GM12878 (cell line): ENCODE results near the gene CPO. TPM values are rescaled to one million over a fixed set of nuclear protein-coding genes. Genes with fewer than 3 reads are reported as not detected.

Experiments used
- ATAC-seq: fragments of 200-7000 bp; cut with Tn5 transposase; 3 replicates; pipeline ENCODE4 v1.9.1; 2020; ENCODE audit warnings: mild to moderate bottlenecking, moderate library complexity
- BruUV-seq: library from RNA; stranded (reverse); fragments of 400-500 nt; replicated peaks from 2 replicates; lab custom pipeline; 2021; lab: Mats Ljungman, UMichigan
- CTCF ChIA-PET: fragments of 300-600 bp; sonication (Branson Sonifier 250); formaldehyde crosslinking; extraction: SDS; loops from one replicate; lab custom pipeline; 2021; ENCODE audit warnings: inconsistent platforms; lab: Yijun Ruan, JAX
- POLR2A ChIA-PET: fragments of 350-600 bp; formaldehyde crosslinking; extraction: SDS; loops from one replicate; lab custom pipeline; 2021; ENCODE audit warnings: inconsistent platforms; lab: Charles Lee
- RAD21 ChIA-PET: fragments of 300-600 bp; sonication (Branson Sonifier 250); formaldehyde crosslinking; loops from one replicate; lab custom pipeline; 2023; ENCODE audit warnings: antibody characterized with exemption; ENCODE audit not compliant: unreplicated experiment; lab: Charles Lee
- SMC1A ChIA-PET: fragments of 300-600 bp; sonication (Branson Sonifier 250); formaldehyde crosslinking; loops from one replicate; lab custom pipeline; 2023; ENCODE audit not compliant: unreplicated experiment, uncharacterized antibody; lab: Charles Lee
- DNase-seq: peaks from one replicate; pipeline ENCODE4 v3.0.0-alpha.2; 2011; ENCODE audit warnings: low read depth, low spot score
- FAIRE-seq: peaks from 3 replicates; lab custom pipeline; 2011; peaks lifted over from hg19 to GRCh38; lab: Jason Lieb, UNC
- H2AFZ ChIP-seq: 2 replicates; pipeline ENCODE4 v1.6.0; 2011; ENCODE audit warnings: low read depth, low read length, control low read depth; ENCODE audit not compliant: control insufficient read depth
- H3K27ac ChIP-seq: 2 replicates; pipeline ENCODE4 v1.5.1; 2011; ENCODE audit warnings: control low read depth; ENCODE audit not compliant: control insufficient read depth, insufficient read depth
- H3K27me3 ChIP-seq, 2 experiments: replicated peaks in 1 of 2; 2 replicates each; pipeline versions ENCODE4 v1.6.0 to v1.6.1; 2011; ENCODE audit warnings: low read length in 1 of 2; ENCODE audit not compliant: control insufficient read depth in 2 of 2, insufficient read depth in 2 of 2
- H3K36me3 ChIP-seq, 2 experiments: 2 replicates each; pipeline ENCODE4 v1.5.1; 2011; ENCODE audit warnings: low read length in 1 of 2; ENCODE audit not compliant: control insufficient read depth in 2 of 2, insufficient read depth in 2 of 2
- H3K4me1 ChIP-seq: 2 replicates; pipeline ENCODE4 v1.6.1; 2011; ENCODE audit warnings: mild to moderate bottlenecking, low read length, moderate library complexity, mixed read lengths; ENCODE audit not compliant: control insufficient read depth, insufficient read depth
- H3K4me2 ChIP-seq: 2 replicates; pipeline ENCODE4 v1.6.0; 2011; ENCODE audit warnings: control low read depth; ENCODE audit not compliant: control insufficient read depth, insufficient read depth
- H3K4me3 ChIP-seq: fragments of 200-600 bp; sonication (generic); 2 replicates; pipeline ENCODE4 v1.5.1; 2016
- H3K79me2 ChIP-seq: 2 replicates; pipeline ENCODE4 v1.6.0; 2011; ENCODE audit warnings: low read length; ENCODE audit not compliant: control insufficient read depth, insufficient read depth
- H3K9ac ChIP-seq: 2 replicates; pipeline ENCODE4 v1.8.0; 2011; ENCODE audit warnings: low read length, control low read depth, mixed read lengths; ENCODE audit not compliant: control insufficient read depth, insufficient read depth
- H3K9me3 ChIP-seq: replicated peaks from 3 replicates; pipeline ENCODE4 v1.5.1; 2011; ENCODE audit warnings: mild to moderate bottlenecking, low read length; ENCODE audit not compliant: control insufficient read depth, insufficient read depth
- H4K20me1 ChIP-seq: 2 replicates; pipeline ENCODE4 v1.6.0; 2011; ENCODE audit not compliant: control insufficient read depth, insufficient read depth
- CREB1 ChIP-seq: IDR thresholded peaks from 2 replicates; pipeline ENCODE4 v1.6.1; 2012; ENCODE audit warnings: low read depth, mild to moderate bottlenecking, inconsistent platforms
- RB1 ChIP-seq: fragments of 450-650 bp; formaldehyde crosslinking; IDR thresholded peaks from 2 replicates; pipeline ENCODE4 v1.6.1; 2017; ENCODE audit warnings: mild to moderate bottlenecking, borderline replicate concordance
- SIX5 ChIP-seq: IDR thresholded peaks from 2 replicates; pipeline ENCODE4 v1.6.1; 2011; ENCODE audit warnings: mild to moderate bottlenecking, low read depth, low read length, moderate library complexity; ENCODE audit not compliant: severe bottlenecking
- WGBS: methylation state at CpG from one replicate; pipeline ENCODE4 v1.1.6; 2016; ENCODE audit warnings: low lambda C conversion rate; ENCODE audit not compliant: insufficient replicate concordance, insufficient coverage; ENCODE audit errors: missing lambda C conversion rate; 5-methylcytosine and 5-hydroxymethylcytosine counted together
- in situ Hi-C: fragments of 300-500 bp; cut with MboI; formaldehyde crosslinking; loops from 9 replicates; pipeline ENCODE4 v1.14.3; 2018; ENCODE audit warnings: mixed read lengths
- intact Hi-C: fragments of 100-400 bp; cut with micrococcal nuclease; formaldehyde crosslinking; loops from one replicate; pipeline ENCODE4 v1.14.2; 2022; ENCODE audit not compliant: unreplicated experiment
- polyA plus RNA-seq, 11 experiments: library from polyadenylated mRNA; depleted of rRNA in 4 of 11; unstranded in 6 of 11; stranded (reverse) in 5 of 11; fragments of >200 nt; fragmentation: Nextera tagmentation in 4 of 11; fragmentation: Illumina TruSeq in 1 of 11; extraction: Ambion mirVana in 4 of 11; extraction: Trizol in 1 of 11; gene quantifications; 1 replicate in 1 of 11; 2 replicates in 10 of 11; pipeline versions ENCODE4 v1.2.1 to v1.2.3, GENCODE V29; 2011 to 2016; ENCODE audit warnings: inconsistent platforms in 2 of 11, missing spikeins in 2 of 11, low read depth in 1 of 11
- total RNA-seq, 4 experiments: library from RNA; depleted of rRNA in 3 of 4; stranded (reverse); fragments of >200 nt in 3 of 4; fragmentation: Illumina TruSeq in 1 of 4; extraction: Trizol in 1 of 4; gene quantifications; 2 replicates each; pipeline versions ENCODE4 v1.2.1 to v1.2.3, GENCODE V29; 2013 to 2021
- TF ChIP-seq, protein P1 (sequence below): fragments of 450-650 bp; IDR thresholded peaks from 2 replicates; pipeline ENCODE4 v1.6.1; 2016; ENCODE audit warnings: mild to moderate bottlenecking, moderate library complexity, borderline replicate concordance
- TF ChIP-seq, protein P2 (sequence below): fragments of 450-650 bp; IDR thresholded peaks from 2 replicates; pipeline ENCODE4 v1.6.1; 2017; ENCODE audit warnings: mild to moderate bottlenecking, moderate library complexity

The CPO gene
- total and polyA plus RNA-seq, 10 of the 15 experiments (the other 5 are each of a cell fraction or from before 2014, with no cell fraction given): 0.13 to 0.14 TPM; not detected in 8

- H3K9me3 ChIP-seq: peaks cover 2% of the 10 kb centered on the region; the same call in 1 of the 3 replicates
- H3K4me1 ChIP-seq: no peaks in the 10 kb centered on the region
- RAD21 ChIA-PET: no interaction called here
- DNase-seq (no peak), ATAC-seq (no peak), FAIRE-seq (no peak)
- H2AFZ ChIP-seq: no peak overlapping the region
- no peak overlapping the region for H3K9ac ChIP-seq
- H3K4me3 ChIP-seq: no peak overlapping the region
- SMC1A ChIA-PET: no interaction called here
- H3K79me2 ChIP-seq: no peaks in the 10 kb centered on the region
- WGBS: 22% methylated on average over 3 of the region's 3 CpGs
- H4K20me1 ChIP-seq: no peaks in the 10 kb centered on the region
- POLR2A ChIA-PET: no interaction called here
- no peaks in the 10 kb centered on the region for H3K36me3 ChIP-seq
- no peak overlapping the region for H3K4me2 ChIP-seq
- TF ChIP-seq RB1 (no peak), CREB1 (no peak), SIX5 (no peak)
- TF ChIP-seq, protein P1, sequence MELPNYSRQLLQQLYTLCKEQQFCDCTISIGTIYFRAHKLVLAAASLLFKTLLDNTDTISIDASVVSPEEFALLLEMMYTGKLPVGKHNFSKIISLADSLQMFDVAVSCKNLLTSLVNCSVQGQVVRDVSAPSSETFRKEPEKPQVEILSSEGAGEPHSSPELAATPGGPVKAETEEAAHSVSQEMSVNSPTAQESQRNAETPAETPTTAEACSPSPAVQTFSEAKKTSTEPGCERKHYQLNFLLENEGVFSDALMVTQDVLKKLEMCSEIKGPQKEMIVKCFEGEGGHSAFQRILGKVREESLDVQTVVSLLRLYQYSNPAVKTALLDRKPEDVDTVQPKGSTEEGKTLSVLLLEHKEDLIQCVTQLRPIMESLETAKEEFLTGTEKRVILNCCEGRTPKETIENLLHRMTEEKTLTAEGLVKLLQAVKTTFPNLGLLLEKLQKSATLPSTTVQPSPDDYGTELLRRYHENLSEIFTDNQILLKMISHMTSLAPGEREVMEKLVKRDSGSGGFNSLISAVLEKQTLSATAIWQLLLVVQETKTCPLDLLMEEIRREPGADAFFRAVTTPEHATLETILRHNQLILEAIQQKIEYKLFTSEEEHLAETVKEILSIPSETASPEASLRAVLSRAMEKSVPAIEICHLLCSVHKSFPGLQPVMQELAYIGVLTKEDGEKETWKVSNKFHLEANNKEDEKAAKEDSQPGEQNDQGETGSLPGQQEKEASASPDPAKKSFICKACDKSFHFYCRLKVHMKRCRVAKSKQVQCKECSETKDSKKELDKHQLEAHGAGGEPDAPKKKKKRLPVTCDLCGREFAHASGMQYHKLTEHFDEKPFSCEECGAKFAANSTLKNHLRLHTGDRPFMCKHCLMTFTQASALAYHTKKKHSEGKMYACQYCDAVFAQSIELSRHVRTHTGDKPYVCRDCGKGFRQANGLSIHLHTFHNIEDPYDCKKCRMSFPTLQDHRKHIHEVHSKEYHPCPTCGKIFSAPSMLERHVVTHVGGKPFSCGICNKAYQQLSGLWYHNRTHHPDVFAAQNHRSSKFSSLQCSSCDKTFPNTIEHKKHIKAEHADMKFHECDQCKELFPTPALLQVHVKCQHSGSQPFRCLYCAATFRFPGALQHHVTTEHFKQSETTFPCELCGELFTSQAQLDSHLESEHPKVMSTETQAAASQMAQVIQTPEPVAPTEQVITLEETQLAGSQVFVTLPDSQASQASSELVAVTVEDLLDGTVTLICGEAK: no peak
- TF ChIP-seq, protein P2, sequence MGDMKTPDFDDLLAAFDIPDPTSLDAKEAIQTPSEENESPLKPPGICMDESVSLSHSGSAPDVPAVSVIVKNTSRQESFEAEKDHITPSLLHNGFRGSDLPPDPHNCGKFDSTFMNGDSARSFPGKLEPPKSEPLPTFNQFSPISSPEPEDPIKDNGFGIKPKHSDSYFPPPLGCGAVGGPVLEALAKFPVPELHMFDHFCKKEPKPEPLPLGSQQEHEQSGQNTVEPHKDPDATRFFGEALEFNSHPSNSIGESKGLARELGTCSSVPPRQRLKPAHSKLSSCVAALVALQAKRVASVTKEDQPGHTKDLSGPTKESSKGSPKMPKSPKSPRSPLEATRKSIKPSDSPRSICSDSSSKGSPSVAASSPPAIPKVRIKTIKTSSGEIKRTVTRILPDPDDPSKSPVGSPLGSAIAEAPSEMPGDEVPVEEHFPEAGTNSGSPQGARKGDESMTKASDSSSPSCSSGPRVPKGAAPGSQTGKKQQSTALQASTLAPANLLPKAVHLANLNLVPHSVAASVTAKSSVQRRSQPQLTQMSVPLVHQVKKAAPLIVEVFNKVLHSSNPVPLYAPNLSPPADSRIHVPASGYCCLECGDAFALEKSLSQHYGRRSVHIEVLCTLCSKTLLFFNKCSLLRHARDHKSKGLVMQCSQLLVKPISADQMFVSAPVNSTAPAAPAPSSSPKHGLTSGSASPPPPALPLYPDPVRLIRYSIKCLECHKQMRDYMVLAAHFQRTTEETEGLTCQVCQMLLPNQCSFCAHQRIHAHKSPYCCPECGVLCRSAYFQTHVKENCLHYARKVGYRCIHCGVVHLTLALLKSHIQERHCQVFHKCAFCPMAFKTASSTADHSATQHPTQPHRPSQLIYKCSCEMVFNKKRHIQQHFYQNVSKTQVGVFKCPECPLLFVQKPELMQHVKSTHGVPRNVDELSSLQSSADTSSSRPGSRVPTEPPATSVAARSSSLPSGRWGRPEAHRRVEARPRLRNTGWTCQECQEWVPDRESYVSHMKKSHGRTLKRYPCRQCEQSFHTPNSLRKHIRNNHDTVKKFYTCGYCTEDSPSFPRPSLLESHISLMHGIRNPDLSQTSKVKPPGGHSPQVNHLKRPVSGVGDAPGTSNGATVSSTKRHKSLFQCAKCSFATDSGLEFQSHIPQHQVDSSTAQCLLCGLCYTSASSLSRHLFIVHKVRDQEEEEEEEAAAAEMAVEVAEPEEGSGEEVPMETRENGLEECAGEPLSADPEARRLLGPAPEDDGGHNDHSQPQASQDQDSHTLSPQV: no peak
- intact Hi-C loops (no loop called here), in situ Hi-C loops (no loop called here)
- CTCF ChIA-PET: no interaction called here
- H3K27me3 ChIP-seq: no peaks in the 10 kb centered on the region
- BruUV-seq: no TSS peak
- no peak overlapping the region for H3K27ac ChIP-seq
Measured at GRCh38 chr2:206958261-206958660, 18.9 kb downstream of the CPO start.
